Measurements from ENCODE around the gene IFTAP.

DNA sequence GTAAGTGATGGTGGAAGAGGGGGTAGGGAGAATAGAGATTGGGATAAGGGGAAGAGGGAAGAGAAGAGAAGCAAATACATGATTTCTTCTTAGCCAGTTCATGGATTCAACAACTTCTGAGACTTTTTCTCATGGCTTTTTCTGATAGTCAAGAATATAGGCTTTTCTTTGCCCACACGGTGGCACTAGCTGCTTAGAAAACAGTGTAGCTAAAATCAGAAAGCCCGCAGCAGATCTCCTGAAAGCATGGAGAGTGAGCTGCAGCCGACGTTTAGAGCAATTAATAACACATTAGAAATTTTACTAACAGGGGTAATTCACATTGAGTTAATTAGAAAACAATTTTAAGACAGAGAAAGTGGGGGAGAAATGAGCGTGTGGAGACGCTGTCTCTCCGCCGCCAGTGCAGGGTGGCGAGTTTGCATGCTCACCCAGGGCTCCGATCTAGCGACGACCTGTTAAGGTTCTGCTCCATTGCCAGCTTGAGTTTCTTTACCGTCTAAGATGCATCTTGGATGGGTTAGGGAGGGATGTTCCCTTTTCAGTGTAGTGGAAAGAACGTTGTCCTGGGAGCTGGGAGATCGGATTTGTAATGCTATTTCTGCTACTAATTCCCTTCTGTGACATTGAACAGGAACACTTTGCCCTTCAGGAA lies 29.8 kb upstream of the IFTAP start:
- TF ChIP-seq ZNF274 (IDR thresholded peaks at IDR 0.05; ENCODE audit: low read depth, low read length): no peak
- no peak for TF ChIP-seq SUZ12 (IDR thresholded peaks at IDR 0.05; ENCODE audit: extremely low read depth, insufficient read depth, insufficient read length)
- TF ChIP-seq YY1 (IDR thresholded peaks at IDR 0.05; ENCODE audit: insufficient read depth, insufficient read length): no peak

All from NT2/D1 (cell line).